Heart left ventricle (tissue), 13 donors: ENCODE data around the gene MYCL.

Experiments
- POLR2A ChIP-seq, 2 donors: fragments of 450-650 bp; IDR thresholded peaks; one replicate each; pipeline ENCODE4 v1.6.1; 2017; ENCODE audit warnings: antibody characterized with exemption in 2 of 2, mild to moderate bottlenecking in 2 of 2, moderate library complexity in 2 of 2
- TF ChIP-seq, protein P1 (sequence below), 12 donors: fragments of 200-600 bp; sonication (generic) in 4 of 12; IDR thresholded peaks; one replicate each; pipeline versions ENCODE4 v1.5.0 to v1.8.0; 2018 to 2022; ENCODE audit warnings: antibody characterized with exemption in 12 of 12, mild to moderate bottlenecking in 5 of 12
- donor health status: ischemic (EF 13 %, LVEDD 7.1; RV severe dilation, severe dysfunction).
- donor health status: DM: no; HTN: yes; CAD: no.
- donor health status: DM: no; HTN: no; CAD: no.
- donor health status: ischemic (EF 25% LVEDD 6.9; RV normal size, moderate dysfunction).
- donor health status: ischemic (EF 25% LVEDD 5.7; RV mildly dilated, moderate dysfunction).
- donor health status: ischemic (EF 35%, LVEDD 5.7; RV mildly dilated, moderate dysfunction).
- donor health status: nonischemic (EF 11% LVEDD 7.7; RV severe dilation, severe dysfunction).
- donor health status: DM: yes; HTN: yes; CAD: no.
- donor health status: PGD.
- donor health status: ischemic (EF 29% LVEDD 5.4; RV normal size, mild dysfunction).
- donor health status: nonischemic (EF 23%, LVEDD 6.1; RV moderate dilation, normal function).

- no peak for TF ChIP-seq POLR2A (IDR thresholded peaks at IDR 0.05)
- TF ChIP-seq, protein P1, sequence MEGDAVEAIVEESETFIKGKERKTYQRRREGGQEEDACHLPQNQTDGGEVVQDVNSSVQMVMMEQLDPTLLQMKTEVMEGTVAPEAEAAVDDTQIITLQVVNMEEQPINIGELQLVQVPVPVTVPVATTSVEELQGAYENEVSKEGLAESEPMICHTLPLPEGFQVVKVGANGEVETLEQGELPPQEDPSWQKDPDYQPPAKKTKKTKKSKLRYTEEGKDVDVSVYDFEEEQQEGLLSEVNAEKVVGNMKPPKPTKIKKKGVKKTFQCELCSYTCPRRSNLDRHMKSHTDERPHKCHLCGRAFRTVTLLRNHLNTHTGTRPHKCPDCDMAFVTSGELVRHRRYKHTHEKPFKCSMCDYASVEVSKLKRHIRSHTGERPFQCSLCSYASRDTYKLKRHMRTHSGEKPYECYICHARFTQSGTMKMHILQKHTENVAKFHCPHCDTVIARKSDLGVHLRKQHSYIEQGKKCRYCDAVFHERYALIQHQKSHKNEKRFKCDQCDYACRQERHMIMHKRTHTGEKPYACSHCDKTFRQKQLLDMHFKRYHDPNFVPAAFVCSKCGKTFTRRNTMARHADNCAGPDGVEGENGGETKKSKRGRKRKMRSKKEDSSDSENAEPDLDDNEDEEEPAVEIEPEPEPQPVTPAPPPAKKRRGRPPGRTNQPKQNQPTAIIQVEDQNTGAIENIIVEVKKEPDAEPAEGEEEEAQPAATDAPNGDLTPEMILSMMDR (IDR thresholded peaks at IDR 0.05) = no peak
These were observed 328 bp downstream of the MYCL start for GRCh38 chr1:39901464-39901713.
